Measurements from ENCODE around the gene ZNF429.

Gene ZNF429

DNA sequence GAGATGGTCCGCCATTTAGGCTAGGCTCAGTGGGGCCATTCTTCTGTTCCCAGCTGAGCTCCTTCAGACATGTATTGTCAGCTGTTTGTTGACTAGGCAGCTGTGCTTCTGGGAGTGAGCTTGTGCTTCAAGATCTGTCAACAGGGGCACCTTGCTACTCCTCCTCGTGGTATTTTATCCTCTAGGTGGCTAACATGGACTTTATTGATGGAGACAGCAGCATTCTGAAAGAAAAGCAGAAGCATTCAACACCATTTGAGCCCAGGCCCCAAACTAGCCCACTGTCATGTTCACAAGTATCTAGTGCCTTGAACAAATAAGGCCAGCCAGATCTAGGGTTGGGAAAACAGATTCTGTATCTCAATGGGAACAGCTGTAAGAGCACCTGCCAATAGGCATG lies 65.9 kb downstream of the ZNF429 start:
- H3K36me3 Mint-ChIP-seq (ENCODE audit: low read depth), result peaks cover 4% of the 10 kb centered on the region
- H3K27ac Mint-ChIP-seq, result no peak overlapping the region
- TF ChIP-seq, protein P1, sequence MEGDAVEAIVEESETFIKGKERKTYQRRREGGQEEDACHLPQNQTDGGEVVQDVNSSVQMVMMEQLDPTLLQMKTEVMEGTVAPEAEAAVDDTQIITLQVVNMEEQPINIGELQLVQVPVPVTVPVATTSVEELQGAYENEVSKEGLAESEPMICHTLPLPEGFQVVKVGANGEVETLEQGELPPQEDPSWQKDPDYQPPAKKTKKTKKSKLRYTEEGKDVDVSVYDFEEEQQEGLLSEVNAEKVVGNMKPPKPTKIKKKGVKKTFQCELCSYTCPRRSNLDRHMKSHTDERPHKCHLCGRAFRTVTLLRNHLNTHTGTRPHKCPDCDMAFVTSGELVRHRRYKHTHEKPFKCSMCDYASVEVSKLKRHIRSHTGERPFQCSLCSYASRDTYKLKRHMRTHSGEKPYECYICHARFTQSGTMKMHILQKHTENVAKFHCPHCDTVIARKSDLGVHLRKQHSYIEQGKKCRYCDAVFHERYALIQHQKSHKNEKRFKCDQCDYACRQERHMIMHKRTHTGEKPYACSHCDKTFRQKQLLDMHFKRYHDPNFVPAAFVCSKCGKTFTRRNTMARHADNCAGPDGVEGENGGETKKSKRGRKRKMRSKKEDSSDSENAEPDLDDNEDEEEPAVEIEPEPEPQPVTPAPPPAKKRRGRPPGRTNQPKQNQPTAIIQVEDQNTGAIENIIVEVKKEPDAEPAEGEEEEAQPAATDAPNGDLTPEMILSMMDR (IDR thresholded peaks at IDR 0.05; ENCODE audit: unreplicated experiment in 3 of 3), result no peak
- peaks cover 62% of the 10 kb centered on the region for H3K9me3 Mint-ChIP-seq
- H3K27me3 Mint-ChIP-seq (ENCODE audit: low read depth), result no peaks in the 10 kb centered on the region
- H3K4me1 Mint-ChIP-seq, result no peaks in the 10 kb centered on the region
- no peak overlapping the region for H3K4me3 Mint-ChIP-seq

DNA sequence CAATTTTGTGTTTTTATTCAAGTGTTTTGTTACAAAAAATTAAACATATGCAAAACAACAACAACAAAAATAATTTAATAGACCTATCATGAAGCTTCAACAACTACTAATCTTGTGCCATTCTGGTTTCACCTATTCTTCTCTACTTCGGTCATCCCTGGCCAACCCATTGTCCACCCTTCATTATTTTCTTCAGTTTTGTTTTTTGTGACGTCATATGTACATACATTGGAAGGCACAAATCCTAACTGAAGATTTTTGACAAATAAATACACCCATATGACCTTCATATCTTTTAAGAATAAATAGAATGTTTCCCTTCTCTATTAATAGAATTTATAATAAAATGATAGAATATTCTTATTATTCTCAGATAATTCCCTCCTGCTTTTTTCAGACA lies 69.2 kb downstream of the ZNF429 start:
- no peak overlapping the region for H3K4me3 Mint-ChIP-seq
- peaks cover 9% of the 10 kb centered on the region for H3K36me3 Mint-ChIP-seq (ENCODE audit: low read depth)
- no peaks in the 10 kb centered on the region for H3K27me3 Mint-ChIP-seq (ENCODE audit: low read depth)
- no peaks in the 10 kb centered on the region for H3K4me1 Mint-ChIP-seq
- TF ChIP-seq, protein P1 (IDR thresholded peaks at IDR 0.05; ENCODE audit: unreplicated experiment in 3 of 3), result no peak
- peaks cover 56% of the 10 kb centered on the region for H3K9me3 Mint-ChIP-seq
- no peak overlapping the region for H3K27ac Mint-ChIP-seq

- no peaks in the 10 kb centered on the region for H3K4me1 Mint-ChIP-seq
- H3K4me3 Mint-ChIP-seq, result no peak overlapping the region
- H3K27ac Mint-ChIP-seq, result no peak overlapping the region
- peaks cover 60% of the 10 kb centered on the region for H3K9me3 Mint-ChIP-seq
- peaks cover 14% of the 10 kb centered on the region for H3K36me3 Mint-ChIP-seq (ENCODE audit: low read depth)
- TF ChIP-seq, protein P1 (IDR thresholded peaks at IDR 0.05; ENCODE audit: unreplicated experiment in 3 of 3), result no peak
- no peaks in the 10 kb centered on the region for H3K27me3 Mint-ChIP-seq (ENCODE audit: low read depth)
Observed at GRCh38 chr19:21576481-21576880, 71.1 kb downstream of the ZNF429 start.

GRCh38 chr19:21580101-21580500 lies 74.7 kb downstream of the ZNF429 start:
- peaks cover 18% of the 10 kb centered on the region for H3K36me3 Mint-ChIP-seq (ENCODE audit: low read depth)
- no peak overlapping the region for H3K27ac Mint-ChIP-seq
- TF ChIP-seq, protein P1 (IDR thresholded peaks at IDR 0.05; ENCODE audit: unreplicated experiment in 3 of 3), result no peak
- H3K9me3 Mint-ChIP-seq, result peaks cover 57% of the 10 kb centered on the region
- H3K4me1 Mint-ChIP-seq, result no peaks in the 10 kb centered on the region
- H3K27me3 Mint-ChIP-seq (ENCODE audit: low read depth), result peaks cover 3% of the 10 kb centered on the region
- no peak overlapping the region for H3K4me3 Mint-ChIP-seq

GRCh38 chr19:21580818-21581217 lies 75.4 kb downstream of the ZNF429 start:
- peaks cover 56% of the 10 kb centered on the region for H3K9me3 Mint-ChIP-seq
- no peak overlapping the region for H3K4me3 Mint-ChIP-seq
- peaks cover 5% of the 10 kb centered on the region for H3K27me3 Mint-ChIP-seq (ENCODE audit: low read depth)
- H3K4me1 Mint-ChIP-seq, result no peaks in the 10 kb centered on the region
- H3K27ac Mint-ChIP-seq, result no peak overlapping the region
- TF ChIP-seq, protein P1 (IDR thresholded peaks at IDR 0.05; ENCODE audit: unreplicated experiment in 3 of 3), result no peak
- peaks cover 18% of the 10 kb centered on the region for H3K36me3 Mint-ChIP-seq (ENCODE audit: low read depth)

DNA sequence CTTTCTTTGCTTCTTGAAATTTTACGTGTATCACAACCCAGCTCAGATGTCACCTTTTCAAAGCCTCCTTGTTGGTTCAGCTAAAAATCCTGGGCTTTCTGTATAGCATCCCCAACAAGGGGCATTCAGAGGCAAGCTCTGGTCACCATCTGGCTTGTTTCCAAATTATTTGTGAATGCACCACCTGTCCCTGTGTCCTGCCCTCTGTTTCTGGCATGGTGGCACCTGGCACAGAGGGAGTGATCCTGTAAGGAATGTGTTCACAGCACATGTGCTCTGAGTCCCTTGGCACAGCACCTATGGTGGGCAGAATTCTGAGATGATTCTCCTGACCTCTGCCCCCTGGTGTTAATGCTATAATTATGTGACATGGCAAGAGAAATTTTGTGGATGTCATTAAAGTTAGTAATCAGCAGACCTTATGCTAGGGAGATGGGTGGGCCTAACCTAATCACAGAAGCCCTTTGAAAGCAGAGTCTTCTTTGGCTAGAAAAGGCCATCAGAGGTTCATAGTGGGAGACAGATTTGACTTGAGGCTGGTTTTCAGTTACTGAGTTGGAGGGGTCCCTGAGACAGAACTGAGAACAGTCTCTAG lies 76.3 kb downstream of the ZNF429 start:
- Mint-ChIP-seq H3K27ac (no peak overlapping the region), H3K4me3 (no peak overlapping the region), H3K9me3 (peaks cover 49% of the 10 kb centered on the region), H3K27me3 (ENCODE audit: low read depth) (peaks cover 5% of the 10 kb centered on the region), H3K36me3 (ENCODE audit: low read depth) (peaks cover 18% of the 10 kb centered on the region), H3K4me1 (no peaks in the 10 kb centered on the region)
- TF ChIP-seq, protein P1 (IDR thresholded peaks at IDR 0.05; ENCODE audit: unreplicated experiment in 3 of 3), result no peak

All from nephron (organoid).